Adrenal gland (tissue), 5 donors: ENCODE measurements around the gene LRTM1.

Source experiments
- POLR2A ChIP-seq, 2 donors: fragments of 450-650 bp; IDR thresholded peaks; one replicate each; pipeline ENCODE4 v1.6.1; 2017; ENCODE audit warnings: antibody characterized with exemption in 2 of 2, mild to moderate bottlenecking in 2 of 2, moderate library complexity in 1 of 2
- TF ChIP-seq, protein P1 (sequence below), 6 experiments: fragments of 450-650 bp in 4 of 6; fragments of 200-600 bp in 2 of 6; sonication (generic) in 1 of 6; IDR thresholded peaks; 1 replicate in 5 of 6; 2 replicates in 1 of 6; pipeline versions ENCODE4 v1.5.1 to v1.8.0; 2016 to 2021; ENCODE audit warnings: antibody characterized with exemption in 6 of 6, mild to moderate bottlenecking in 2 of 6, moderate library complexity in 1 of 6
- donor health status: DM: no; HTN: no; CAD: no.

GRCh38 chr3:54977439-54977838 is 49.6 kb upstream of the LRTM1 start:
- TF ChIP-seq, protein P1, sequence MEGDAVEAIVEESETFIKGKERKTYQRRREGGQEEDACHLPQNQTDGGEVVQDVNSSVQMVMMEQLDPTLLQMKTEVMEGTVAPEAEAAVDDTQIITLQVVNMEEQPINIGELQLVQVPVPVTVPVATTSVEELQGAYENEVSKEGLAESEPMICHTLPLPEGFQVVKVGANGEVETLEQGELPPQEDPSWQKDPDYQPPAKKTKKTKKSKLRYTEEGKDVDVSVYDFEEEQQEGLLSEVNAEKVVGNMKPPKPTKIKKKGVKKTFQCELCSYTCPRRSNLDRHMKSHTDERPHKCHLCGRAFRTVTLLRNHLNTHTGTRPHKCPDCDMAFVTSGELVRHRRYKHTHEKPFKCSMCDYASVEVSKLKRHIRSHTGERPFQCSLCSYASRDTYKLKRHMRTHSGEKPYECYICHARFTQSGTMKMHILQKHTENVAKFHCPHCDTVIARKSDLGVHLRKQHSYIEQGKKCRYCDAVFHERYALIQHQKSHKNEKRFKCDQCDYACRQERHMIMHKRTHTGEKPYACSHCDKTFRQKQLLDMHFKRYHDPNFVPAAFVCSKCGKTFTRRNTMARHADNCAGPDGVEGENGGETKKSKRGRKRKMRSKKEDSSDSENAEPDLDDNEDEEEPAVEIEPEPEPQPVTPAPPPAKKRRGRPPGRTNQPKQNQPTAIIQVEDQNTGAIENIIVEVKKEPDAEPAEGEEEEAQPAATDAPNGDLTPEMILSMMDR (IDR thresholded peaks at IDR 0.05) = no peak
- no peak for TF ChIP-seq POLR2A (IDR thresholded peaks at IDR 0.05)
